ENCODE measurements around the gene PCDHGA1. TPM values are rescaled to one million over a fixed set of nuclear protein-coding genes. Genes with fewer than 3 reads are reported as not detected.

PCDHGA1 gene
- total RNA-seq, 4 donors from 2014 or later, result 0.65 to 0.97 (median 0.71) TPM

DNA sequence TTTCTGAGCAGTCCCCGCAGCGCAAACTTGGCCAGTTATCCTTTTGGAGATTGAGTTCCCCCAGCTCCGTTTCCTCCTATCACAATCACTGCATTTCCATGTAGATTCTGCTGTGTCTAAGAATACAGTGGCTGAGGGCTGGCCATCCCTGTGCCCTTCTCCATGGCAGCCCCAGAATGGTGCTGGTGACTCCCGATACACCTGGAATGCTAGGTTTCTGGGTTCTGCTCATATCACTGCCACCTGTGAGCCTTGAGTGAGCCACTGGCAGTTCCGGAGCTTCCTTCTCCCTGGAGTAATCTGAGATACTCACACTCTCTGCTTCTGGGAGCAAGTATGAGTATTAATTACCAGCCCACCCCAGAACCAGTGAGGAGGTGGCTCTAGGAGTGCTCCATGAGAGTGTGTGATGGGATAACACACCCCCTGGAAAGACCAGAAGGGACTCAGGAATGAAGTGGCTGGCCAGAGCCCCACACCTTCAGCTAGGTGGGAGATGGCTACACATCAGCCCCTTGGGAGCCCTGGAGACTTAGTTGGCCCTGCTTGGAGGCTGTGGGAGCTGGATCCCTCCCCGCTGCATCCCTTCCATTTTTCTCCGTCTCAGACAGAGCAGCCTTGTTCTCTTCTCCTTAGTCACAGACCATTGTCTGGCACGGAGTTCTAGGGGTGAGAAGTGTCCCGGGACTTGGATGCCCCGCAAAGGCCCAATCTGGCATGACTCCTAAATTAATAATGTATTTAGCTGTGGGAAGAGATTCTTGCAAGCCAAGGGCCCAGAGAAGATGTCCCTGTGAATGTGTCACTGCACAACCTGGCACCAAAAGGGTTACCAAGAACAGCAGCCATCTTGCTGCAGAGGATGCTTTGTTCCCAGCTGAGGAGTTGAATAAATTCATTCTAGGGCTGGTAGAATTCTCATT is 163.4 kb downstream of the PCDHGA1 start:
- no peak overlapping the region for H3K4me3 ChIP-seq
- no peaks in the 10 kb centered on the region for H3K27me3 ChIP-seq
- no peak for TF ChIP-seq POLR2A (IDR thresholded peaks at IDR 0.05)
- TF ChIP-seq, protein P1, sequence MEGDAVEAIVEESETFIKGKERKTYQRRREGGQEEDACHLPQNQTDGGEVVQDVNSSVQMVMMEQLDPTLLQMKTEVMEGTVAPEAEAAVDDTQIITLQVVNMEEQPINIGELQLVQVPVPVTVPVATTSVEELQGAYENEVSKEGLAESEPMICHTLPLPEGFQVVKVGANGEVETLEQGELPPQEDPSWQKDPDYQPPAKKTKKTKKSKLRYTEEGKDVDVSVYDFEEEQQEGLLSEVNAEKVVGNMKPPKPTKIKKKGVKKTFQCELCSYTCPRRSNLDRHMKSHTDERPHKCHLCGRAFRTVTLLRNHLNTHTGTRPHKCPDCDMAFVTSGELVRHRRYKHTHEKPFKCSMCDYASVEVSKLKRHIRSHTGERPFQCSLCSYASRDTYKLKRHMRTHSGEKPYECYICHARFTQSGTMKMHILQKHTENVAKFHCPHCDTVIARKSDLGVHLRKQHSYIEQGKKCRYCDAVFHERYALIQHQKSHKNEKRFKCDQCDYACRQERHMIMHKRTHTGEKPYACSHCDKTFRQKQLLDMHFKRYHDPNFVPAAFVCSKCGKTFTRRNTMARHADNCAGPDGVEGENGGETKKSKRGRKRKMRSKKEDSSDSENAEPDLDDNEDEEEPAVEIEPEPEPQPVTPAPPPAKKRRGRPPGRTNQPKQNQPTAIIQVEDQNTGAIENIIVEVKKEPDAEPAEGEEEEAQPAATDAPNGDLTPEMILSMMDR (IDR thresholded peaks at IDR 0.05 in 4 of 5, conservative IDR thresholded peaks at IDR 0.05 in 1 of 5), result no peak
- H3K9me3 ChIP-seq, result no peaks in the 10 kb centered on the region
- peaks cover 5 to 21% of the 10 kb centered on the region in 2 donors for H3K4me1 ChIP-seq
- no peak for ATAC-seq
- H3K27ac ChIP-seq, result no peak overlapping the region
- DNase-seq, result no peak
- H3K36me3 ChIP-seq, result no peaks in the 10 kb centered on the region
- intact Hi-C loops (cut with DNase I; ENCODE audit: low total_unique reads), result no loop called here
- in situ Hi-C loops (cut with MboI; ENCODE audit: low sequenced_read_pairs in 4 of 4), result no loop called here

DNA sequence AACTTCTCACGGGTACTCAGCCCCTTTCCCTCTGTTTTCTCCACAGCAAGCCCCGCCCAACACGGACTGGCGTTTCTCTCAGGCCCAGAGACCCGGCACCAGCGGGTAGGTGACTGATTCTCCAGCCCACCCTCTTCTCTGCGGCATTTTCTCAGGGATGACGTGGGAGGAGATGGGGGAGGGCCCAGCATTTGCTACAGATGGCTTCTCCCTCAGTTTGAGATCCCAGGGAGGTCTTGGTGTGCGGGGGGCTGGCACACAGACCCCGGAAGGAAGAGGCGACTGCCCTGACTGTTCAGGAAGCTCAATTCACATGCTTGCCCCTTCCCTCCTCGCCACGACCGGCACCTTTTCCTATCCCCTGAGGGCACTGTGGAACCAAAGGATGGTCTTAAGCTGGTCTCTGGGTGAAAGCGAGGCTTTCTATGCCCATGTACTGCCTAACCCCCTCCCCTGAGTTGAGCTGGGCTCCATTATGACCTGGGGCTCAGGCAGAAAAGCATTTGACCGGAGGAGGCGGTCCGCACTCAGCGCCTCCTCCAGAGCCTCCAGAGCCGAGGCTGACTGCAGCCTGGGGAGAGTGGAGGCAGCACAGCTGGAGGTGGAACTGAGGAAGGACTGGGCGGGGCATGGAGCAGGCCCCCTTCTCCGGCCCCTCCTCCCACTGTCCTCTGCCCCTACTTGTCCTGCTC is 164.6 kb downstream of the PCDHGA1 start:
- ATAC-seq (no peak), DNase-seq (no peak)
- Histone ChIP-seq H3K27me3 (no peaks in the 10 kb centered on the region), H3K4me3 (no peak overlapping the region), H3K4me1 (peaks cover 5 to 21% of the 10 kb centered on the region in 2 donors), H3K27ac (no peak overlapping the region), H3K9me3 (no peaks in the 10 kb centered on the region), H3K36me3 (no peaks in the 10 kb centered on the region)
- intact Hi-C loops (cut with DNase I; ENCODE audit: low total_unique reads) (no loop called here), in situ Hi-C loops (cut with MboI; ENCODE audit: low sequenced_read_pairs in 4 of 4) (no loop called here)
- TF ChIP-seq POLR2A (IDR thresholded peaks at IDR 0.05), result no peak
- TF ChIP-seq, protein P1 (IDR thresholded peaks at IDR 0.05 in 4 of 5, conservative IDR thresholded peaks at IDR 0.05 in 1 of 5), result no peak

- peaks cover 5 to 21% of the 10 kb centered on the region in 2 donors for H3K4me1 ChIP-seq
- no peak overlapping the region for H3K4me3 ChIP-seq
- no peaks in the 10 kb centered on the region for H3K36me3 ChIP-seq
- no peak overlapping the region for H3K27ac ChIP-seq
- no peaks in the 10 kb centered on the region for H3K9me3 ChIP-seq
- H3K27me3 ChIP-seq, result no peaks in the 10 kb centered on the region
- intact Hi-C loops (cut with DNase I; ENCODE audit: low total_unique reads), result no loop called here
- in situ Hi-C loops (cut with MboI; ENCODE audit: low sequenced_read_pairs in 4 of 4), result no loop called here
- ATAC-seq, result no peak
- no peak for DNase-seq
- TF ChIP-seq, protein P1 (IDR thresholded peaks at IDR 0.05 in 4 of 5, conservative IDR thresholded peaks at IDR 0.05 in 1 of 5), result no peak
- no peak for TF ChIP-seq POLR2A (IDR thresholded peaks at IDR 0.05)
Observed at GRCh38 chr5:141495453-141495811, 165.1 kb downstream of the PCDHGA1 start.

GRCh38 chr5:141496038-141496437 is 165.7 kb downstream of the PCDHGA1 start:
- Histone ChIP-seq H3K9me3 (no peaks in the 10 kb centered on the region), H3K36me3 (no peaks in the 10 kb centered on the region), H3K27me3 (no peaks in the 10 kb centered on the region), H3K27ac (no peak overlapping the region), H3K4me3 (no peak overlapping the region), H3K4me1 (peaks cover 5 to 21% of the 10 kb centered on the region in 2 donors)
- no peak for TF ChIP-seq POLR2A (IDR thresholded peaks at IDR 0.05)
- TF ChIP-seq, protein P1 (IDR thresholded peaks at IDR 0.05 in 4 of 5, conservative IDR thresholded peaks at IDR 0.05 in 1 of 5), result no peak
- in situ Hi-C loops (cut with MboI; ENCODE audit: low sequenced_read_pairs in 4 of 4), result no loop called here
- DNase-seq (peak in 1 of 2 donors; percentile 7), ATAC-seq (no peak)
- intact Hi-C loops (cut with DNase I; ENCODE audit: low total_unique reads), result no loop called here
